Smooth muscle cell of the brain vasculature (primary cell): ENCODE measurements around the gene NHERF1.

ENCODE experiments used
- DNase-seq: peaks from one replicate; pipeline ENCODE4 v3.0.0-alpha.2; 2012; ENCODE audit warnings: low read depth, low spot score

Gene NHERF1

DNA sequence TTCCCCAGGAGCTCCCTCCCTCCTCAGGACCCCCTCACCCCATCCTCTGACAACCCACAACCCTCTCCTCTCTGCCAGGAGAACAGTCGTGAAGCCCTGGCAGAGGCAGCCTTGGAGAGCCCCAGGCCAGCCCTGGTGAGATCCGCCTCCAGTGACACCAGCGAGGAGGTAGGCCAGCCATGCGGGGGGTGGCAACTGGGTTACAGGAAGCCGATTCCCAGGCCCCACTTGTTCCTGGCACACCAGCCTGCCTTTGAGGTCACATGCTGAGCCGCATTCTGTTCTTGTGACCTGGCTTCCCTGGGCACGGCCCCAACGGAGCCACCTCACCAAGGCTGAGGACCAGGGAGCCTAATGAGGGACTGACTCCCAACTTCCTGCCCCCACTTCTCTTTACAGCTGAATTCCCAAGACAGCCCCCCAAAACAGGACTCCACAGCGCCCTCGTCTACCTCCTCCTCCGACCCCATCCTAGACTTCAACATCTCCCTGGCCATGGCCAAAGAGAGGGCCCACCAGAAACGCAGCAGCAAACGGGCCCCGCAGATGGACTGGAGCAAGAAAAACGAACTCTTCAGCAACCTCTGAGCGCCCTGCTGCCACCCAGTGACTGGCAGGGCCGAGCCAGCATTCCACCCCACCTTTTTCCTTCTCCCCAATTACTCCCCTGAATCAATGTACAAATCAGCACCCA is 19.8 kb downstream of the NHERF1 start:
- no peak for DNase-seq

DNA sequence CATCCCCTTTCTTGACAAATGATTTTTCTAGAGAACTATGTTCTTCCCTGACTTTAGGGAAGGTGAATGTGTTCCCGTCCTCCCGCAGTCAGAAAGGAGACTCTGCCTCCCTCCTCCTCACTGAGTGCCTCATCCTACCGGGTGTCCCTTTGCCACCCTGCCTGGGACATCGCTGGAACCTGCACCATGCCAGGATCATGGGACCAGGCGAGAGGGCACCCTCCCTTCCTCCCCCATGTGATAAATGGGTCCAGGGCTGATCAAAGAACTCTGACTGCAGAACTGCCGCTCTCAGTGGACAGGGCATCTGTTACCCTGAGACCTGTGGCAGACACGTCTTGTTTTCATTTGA is 20.3 kb downstream of the NHERF1 start:
- no peak for DNase-seq

DNA sequence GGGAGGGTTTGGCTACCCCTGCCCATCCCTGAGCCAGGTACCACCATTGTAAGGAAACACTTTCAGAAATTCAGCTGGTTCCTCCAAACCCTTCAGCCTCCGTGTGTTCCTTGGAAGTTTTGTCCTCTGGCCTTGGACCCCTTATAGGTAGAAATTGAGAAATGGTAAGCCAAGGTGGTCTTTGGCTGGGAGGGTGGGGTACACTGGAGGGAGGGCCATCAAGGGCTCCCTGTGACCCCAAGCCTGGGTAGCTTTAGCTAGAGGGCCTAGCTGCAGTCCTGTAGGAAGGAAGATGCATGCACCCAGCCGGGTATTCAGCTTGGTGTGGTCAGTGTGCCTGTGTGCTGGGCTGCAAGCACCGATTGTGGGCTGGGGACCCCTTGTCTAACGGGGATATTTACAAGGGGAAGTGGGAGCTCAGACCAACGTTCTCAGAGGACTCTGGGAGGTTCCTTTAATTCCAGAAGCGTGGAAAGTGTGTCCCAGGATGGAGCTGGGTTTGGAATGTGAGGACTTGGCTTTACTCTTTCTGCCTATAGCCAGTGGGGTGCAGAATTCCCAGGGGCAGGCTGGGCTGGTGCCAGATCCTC is 20.9 kb downstream of the NHERF1 start:
- DNase-seq: no peak

DNA sequence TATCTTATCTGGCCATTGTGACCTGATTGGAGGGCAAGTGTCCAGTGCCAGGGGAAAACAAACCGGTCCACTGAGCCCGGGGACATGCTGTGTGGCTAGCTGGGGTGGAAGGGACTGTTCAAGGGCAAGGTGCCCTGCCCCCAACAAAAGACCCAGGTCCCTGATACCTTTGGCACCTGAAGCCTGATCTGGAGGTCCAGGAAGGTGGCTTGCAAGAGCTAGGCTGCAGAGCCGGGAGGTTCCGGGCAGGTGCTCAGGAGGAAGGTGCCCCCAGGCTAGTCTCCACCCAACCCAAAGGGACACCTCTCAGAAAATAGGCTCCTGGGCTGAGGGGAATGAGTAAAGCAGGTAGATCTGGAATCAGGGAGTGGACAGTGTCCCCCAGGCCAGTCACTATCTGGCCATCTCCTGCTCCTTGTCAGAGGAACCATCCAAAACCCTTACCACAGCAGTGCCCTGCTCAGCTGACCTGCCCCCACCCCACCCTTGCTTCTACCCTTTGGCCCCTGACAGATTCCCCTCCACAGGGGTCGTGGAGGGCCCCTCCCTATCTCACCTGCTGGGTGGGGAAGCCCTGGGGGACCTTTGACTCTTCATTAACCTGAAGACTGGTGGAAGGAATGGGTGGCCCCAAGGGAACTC is 21.5 kb downstream of the NHERF1 start:
- DNase-seq: no peak

DNA sequence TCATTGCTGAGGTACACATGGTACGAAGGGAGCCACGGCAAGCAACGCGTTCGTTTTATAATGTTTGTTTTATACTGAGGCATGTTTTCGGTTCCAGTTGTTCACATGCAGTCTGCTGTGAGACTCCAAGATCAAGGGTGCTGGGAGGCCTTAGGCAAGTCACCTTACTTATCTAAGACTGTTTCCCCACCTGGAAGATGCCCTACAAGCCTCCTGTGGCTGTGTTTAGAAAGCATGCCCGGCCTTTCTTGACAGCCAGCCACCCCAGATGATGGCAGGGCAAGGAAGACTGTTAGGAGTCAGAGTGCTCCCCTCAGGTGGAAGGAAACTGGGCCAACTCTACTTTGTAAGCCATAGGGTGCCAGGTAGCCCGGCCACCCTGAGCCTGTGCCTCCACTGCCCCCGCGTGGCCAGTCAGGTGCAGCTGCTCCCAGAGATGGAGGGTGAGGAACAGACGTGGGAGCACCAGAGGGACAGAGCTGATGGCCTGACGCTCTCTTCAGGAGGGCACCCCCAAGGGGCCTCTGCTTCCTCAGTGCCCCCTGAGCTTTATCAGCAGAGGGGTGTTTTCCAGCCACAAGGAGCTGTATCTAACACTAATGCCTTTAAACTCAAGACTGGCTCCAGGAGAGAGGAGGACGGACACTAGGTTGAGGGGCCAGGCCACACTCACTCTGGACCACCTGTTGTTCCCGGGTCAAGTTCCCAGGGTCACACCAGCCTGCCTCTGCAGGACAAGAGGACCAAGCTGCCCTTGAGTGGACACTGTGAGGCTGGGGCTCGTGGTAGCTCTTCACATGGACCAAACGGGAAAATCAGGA is 22.3 kb downstream of the NHERF1 start:
- DNase-seq: no peak

DNA sequence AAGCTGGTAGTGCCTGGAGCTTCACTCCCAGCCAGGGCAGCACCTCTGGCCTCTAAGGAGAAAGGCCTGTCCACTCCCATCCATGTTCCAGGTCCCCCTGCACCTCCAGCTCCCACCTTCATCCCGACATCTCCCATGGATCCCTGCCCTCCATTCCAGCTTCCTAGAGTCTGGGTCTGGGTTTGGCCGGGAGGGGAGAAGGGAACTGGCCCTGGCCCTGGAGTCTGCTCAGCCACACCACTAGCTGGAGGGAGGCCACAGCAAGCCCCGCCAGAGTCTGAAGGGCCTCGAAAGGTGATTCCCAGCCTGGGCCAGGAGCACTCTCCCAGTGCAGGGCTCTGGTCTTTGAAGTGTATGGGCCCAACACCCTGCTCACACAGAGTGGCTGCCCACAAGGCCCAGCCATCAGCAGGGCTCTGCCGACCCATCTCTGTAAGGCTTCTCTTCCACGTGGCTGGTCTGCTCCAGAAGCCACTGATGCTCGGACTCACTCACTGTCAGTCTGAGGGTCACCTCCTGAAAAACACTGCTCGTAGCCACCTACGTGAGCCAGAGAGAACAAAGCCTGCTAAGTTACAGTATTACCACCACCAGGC is 23.0 kb downstream of the NHERF1 start:
- no peak for DNase-seq

DNA sequence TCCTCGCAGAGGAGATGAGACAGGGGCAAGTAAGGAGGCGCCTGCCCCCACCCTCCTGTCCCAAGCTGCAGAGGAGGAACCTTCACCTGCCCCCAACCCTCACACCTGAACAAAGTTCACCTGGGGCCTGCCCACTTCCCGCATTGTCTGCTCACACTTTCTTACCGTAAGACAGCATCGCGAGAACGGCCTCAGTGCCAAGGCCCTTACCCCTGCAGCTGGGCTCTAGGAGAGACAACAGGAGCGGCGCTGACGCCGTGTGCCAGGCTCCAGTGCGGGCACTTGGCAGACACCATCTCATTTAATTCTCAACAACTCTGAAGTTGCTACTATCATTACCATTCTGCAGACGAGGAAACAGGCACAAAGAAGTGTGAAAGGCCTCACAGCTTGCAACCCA is 23.6 kb downstream of the NHERF1 start:
- DNase-seq: no peak

DNA sequence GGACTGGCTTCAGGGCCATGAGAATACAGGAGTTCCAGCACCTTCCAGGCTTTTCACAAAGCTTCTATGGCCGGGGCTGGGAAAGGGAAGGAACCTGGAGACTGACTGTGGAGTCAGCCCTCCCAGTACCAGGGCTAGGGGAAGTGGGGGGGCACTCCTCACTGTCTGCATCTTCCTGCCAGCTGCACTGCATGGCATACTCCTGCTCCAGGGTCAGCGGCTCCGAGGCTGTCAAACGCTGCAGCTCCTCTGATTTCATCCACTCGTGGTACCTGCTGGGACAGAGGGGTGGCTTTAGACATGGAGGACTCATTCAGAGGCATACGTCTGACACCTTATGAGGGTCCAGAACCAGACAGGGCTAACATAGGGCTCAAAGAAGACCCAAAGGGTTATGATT is 25.0 kb downstream of the NHERF1 start:
- no peak for DNase-seq

DNA sequence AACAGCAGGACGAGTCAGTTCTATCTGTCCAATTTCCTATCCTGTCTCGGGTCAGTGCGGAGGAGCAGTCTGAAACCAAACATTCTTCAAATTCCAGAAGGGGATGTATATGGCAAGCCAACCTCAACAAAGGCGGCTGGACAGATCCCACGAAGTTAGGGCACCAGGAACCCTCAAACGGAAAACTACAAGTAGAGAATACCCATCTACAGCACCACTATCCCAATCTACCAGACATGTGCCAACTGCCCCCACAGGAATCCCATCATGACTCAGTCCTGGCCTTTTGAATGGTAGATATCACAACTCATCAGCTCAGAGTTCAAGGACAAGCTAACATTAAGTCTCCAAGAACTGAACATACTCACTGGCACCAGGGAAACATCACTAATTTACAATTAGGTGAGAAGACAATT is 25.5 kb downstream of the NHERF1 start:
- DNase-seq: no peak

DNA sequence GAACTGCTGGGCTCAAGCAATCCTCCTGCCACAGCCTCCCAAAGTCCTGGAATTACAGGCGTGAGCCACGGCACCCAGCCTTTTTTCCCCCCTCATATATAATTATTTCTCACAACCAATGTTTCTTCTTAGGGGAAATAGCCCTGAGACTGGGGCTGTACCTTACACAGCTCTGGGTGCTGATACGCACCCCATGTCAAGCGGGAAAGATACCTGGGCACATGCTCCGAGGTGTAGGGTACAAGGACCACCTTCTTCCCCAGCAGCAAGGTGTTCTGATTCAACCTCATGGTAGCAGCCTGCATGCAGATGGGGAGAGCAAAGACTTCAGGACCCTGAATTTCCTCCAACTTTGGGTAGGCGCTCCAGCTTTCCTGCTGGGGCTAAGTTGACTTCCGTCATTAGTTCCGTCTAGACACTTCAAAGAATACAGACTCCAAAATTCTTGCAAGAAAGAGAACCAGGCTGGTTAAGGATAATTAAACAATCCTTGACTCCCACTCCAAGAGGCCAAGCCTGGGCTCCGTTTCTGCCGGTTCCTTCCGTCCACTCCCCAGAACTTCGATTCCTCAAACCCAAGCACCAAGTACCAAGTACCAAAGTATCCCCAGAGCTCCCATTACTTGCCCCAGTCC is 27.1 kb downstream of the NHERF1 start:
- DNase-seq: no peak

DNA sequence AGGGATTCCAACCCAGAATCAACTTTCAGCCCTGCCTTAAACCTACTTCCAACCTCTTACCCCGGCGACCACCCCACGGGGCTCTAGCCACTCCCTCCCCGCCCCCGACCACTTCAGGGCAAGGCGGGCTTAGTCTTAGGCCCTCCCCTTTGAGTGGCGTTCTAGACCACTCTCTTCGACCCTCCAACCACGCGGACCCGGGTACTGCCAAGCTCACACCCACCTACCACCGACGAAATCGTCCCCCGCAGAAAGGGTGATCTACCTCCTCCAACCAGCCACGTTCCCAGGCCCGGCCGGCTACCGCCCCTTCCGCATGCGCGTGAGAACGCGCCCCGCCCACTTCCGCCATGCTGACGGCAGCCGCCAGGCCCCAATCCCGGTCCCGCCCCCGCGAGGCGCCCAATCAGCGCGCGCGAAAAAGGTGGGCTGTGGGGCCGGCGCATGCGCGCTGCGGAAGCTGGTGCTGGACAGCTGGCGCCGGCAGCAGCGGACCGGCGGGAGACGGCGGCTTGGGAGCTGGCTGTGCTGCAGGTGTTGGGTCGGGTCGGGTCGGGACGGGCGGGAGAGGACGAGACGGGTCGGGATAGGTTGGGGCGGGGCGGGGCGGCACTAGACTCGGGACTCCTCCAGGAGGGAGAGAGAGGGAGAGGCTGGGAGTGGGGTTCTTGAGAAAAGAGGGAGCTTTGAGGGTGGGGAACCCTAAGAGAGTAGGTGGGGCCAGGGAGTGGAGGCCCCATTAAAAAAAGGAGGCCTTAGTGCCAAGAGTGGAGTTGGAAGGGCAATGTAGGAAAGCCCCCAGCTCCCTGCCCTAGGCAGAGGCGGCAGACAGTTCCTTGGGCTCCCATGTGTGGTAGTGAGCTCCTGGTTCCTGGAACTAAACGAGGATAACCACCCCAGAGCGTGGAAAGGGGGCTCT is 27.9 kb downstream of the NHERF1 start, which contains the start of gene NAT9:
NAT9 (minus strand) TSS at position 302 of the 919 bp plus-strand sequence. CDS start 647 bp downstream, outside the sequence.
- DNase-seq: peak; percentile 88

DNA sequence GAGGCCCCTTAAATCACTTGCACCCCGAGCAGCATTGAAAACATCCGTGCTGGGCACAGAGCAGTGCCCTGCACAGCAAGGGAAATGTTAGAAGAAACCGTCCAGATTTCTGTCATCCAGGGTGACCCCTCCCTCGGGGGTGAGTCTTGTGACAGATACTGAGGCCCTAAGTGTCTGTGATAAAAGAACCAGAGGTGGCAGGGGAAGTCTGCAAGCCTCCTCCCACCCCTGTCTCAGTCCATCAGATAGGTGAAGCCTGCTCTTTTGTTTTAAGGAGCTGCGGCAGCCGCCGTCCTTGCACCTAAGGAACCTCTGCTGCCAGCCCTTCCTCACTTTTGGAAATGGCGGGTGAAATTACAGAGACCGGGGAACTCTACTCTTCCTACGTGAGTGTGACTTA is 28.6 kb downstream of the NHERF1 start:
- DNase-seq: no peak

DNA sequence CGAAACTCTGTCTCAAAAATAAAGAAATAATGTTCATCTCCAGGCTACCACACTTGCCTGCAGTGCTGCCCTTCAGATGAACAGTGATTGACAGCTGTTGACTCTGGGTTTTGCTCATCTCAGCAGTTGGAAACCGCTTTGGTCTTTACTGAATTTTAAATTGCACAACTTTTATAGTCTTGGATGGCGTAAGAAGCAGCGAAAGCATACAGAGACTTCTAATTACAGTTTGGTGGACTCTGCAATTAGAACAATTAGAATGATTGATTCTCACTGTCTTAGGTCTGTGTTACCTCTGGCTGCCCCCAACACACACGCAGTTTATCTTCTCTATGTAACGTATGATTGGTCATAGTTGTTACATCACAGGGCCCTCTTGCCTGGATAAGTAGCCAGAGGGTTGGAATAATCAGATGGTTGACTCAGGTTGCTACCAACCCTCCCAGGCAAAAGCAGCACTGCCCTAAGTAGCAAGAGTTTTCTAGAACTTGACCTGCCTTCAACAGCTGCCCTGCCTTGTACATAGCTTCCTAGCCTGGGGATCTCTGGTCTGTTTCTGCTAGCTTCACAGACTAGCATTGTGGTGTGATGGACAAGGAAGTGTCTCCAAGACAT is 29.6 kb downstream of the NHERF1 start:
- DNase-seq: no peak

DNA sequence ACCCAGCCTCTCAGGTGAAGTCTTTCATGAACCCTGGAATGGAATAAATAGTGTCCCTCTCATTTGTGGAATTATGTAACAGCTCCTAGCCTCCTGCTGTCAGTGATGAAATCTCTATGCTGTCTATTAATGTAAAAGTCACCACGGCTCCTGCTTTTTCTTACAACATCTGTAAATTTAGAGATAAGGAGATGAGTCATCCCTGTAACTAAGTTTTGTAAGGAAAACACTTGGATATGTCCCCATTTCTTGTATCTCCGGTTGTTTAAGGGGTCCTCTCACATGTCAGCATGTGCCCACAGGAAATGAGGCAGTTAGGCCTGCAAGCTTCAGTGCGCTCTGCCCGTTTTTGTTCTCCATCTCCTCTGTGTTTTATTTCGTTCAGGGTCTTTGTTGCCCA is 30.5 kb downstream of the NHERF1 start:
- DNase-seq: no peak

DNA sequence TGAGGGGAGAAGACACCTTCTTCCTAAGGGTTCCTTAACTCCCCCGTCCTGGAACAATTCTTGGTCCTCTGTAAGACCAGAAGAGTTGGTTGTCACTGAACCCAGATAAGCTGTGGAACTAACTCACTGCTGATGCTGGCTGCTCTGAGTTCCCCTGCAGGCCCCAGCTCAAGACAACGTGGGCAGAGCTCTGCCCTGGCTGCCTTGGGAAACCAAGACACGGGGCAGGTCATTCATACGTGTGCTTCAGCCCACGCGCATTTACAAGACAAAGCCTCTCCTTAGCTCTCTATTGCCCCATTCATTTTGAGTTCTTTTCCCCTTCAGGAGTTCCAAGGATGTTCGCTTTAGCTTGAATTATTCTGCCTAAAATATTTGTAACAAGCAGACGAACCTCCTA is 31.1 kb downstream of the NHERF1 start:
- no peak for DNase-seq

DNA sequence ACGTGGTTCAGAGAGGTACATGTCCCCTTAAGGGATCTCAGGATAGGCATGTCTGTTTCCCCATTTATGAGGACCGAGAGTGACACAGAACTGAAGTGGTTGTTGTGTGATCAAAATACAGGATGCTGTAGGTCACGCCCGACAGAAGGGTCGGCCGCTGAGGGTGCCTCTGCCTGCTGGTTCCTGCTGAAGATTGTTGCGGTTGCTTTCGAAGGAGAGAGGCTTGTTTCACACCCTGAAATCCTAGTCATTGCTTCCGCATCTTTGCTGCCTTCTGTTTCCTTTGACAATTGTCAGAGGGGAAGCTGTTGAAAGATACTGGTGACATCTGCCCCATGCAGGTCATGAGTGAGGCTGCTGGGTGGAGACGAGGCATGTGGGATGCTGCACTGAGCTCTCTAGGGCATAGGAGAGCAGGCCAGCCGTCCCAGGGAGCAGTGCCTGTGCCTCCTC is 31.5 kb downstream of the NHERF1 start:
- DNase-seq: no peak

DNA sequence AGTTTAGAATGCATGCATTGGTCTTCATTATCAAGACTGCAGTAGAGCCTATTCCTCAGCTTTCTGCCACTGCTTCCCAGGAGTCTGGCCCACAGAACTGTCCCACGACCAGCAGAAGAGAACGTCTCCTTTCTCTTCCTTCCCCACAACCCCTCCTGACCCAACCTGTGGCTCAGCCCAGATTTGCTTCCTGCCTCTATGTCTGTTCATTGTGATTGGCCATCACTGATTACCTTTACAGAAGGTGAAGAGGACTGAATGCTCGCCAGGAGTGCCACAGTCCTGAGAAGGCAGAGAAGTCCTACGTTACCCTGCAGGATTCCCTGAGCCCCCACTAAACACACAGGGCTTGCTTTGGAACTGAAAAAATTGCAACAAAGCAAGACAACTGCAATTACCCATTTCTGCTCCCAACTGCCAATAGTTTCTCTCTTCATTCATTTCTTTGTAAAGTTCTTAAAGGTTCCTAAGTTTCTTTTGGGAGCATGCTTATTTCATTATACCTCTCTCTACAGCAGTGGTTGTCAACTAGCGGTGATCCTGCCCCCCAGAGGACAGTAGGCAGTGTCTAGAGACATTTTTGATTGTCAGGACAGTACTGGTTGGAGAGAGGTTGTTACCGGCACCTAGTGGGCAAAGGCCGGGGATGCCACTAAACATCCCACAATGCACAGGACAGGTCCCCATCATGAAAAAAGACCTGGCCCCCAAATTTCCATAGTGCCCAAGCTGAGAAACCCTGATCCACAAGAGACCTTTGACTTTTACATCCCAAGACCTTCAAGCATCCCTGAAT is 32.2 kb downstream of the NHERF1 start:
- DNase-seq: no peak

DNA sequence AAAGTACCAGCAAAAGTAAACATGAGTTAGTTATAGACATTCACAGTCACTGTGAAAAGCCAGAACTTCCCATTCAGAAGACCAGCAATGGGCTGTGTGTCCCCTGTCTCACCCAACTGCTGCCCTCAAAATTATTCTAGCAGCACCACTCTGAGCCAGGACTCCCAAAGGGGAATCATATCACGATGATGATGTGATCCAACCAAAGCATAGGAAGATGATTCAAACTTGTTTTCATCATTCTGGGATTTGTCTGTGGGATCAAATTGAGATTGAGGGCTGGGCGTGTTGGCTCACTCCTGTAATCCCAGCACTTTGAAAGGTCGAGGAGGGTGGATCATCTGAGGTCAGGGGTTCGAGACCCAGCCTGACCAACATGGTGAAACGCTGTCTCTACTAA is 34.1 kb downstream of the NHERF1 start:
- DNase-seq: no peak
